COLO829 (cell line): ENCODE data around the gene TRH.

Source experiments
- DNase-seq: peaks from one replicate; pipeline ENCODE4 v3.0.0; 2012; ENCODE audit warnings: low spot score

TRH gene, protein sequence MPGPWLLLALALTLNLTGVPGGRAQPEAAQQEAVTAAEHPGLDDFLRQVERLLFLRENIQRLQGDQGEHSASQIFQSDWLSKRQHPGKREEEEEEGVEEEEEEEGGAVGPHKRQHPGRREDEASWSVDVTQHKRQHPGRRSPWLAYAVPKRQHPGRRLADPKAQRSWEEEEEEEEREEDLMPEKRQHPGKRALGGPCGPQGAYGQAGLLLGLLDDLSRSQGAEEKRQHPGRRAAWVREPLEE

DNA sequence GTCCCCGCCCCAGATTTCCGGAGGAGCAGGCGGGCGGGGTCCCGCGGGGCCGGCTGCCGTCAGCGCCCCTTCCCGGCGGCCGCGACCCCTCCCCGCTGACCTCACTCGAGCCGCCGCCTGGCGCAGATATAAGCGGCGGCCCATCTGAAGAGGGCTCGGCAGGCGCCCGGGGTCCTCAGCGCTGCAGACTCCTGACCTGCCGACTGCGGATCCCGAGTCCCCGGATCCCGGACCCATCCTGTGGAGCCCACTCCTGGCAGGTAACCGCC is at the start of gene TRH:
TRH (plus strand) TSS at position 157 of the 269 bp plus-strand sequence. CDS start 1,097 bp downstream, outside the sequence.
- DNase-seq: no peak

DNA sequence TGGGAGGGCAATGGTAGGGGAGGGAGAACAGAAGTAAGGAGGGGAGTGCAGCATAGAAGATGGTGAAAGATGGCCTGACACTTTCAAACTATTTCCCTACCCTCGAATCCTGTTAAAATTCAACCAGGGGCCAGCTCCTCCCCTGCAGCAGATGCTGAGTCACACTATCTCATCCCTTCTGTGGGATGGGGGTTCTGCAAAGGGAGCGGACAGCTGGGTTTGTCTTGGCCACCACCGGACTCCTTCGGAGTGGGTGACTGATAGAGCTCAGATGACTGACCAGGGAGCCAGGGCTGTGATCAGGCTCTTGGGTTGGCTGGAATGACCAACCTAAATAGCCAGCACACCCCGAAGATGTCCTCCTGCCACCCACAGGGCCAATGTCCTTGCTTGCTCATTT is 47.4 kb upstream of the TRH start:
- DNase-seq: no peak

DNA sequence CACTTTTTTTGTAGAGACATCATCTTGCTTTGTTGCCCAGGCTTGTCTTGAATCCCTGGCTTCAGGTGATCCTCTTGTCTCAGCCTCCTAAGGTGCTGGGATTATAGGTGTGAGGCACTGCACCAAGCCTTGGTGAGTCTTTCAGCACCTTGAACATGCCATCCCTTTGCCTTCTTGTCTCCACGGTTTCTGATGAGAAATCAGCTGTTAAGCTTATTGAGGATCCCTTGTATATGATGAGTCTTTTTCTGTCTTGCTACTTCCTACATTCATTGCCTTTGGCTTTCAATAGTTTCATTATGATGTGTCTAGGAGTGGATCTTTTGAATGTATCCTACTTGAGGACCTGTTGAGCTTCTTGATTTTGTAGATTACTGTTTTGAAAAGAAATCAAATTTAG is 45.1 kb upstream of the TRH start:
- no peak for DNase-seq

DNA sequence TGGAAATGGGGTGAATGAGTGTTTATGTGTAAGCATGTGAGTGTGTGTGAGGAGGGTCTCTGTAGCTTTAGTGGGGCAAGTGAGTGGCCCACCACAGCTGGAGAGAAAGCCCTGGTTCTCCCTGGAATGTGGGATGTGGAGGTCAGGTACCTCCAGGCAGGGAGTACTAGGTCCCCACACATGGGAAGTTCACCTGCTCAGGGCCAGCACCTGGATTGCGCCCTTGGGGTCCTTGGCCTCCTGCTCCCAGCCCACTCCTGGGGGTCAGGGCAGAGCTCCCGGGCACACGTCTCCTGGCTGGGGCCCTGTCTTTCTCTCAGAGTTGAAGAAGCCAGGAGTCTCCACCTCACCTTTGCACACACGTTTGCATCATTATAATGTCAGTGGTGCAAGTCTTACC is 41.0 kb upstream of the TRH start:
- no peak for DNase-seq

DNA sequence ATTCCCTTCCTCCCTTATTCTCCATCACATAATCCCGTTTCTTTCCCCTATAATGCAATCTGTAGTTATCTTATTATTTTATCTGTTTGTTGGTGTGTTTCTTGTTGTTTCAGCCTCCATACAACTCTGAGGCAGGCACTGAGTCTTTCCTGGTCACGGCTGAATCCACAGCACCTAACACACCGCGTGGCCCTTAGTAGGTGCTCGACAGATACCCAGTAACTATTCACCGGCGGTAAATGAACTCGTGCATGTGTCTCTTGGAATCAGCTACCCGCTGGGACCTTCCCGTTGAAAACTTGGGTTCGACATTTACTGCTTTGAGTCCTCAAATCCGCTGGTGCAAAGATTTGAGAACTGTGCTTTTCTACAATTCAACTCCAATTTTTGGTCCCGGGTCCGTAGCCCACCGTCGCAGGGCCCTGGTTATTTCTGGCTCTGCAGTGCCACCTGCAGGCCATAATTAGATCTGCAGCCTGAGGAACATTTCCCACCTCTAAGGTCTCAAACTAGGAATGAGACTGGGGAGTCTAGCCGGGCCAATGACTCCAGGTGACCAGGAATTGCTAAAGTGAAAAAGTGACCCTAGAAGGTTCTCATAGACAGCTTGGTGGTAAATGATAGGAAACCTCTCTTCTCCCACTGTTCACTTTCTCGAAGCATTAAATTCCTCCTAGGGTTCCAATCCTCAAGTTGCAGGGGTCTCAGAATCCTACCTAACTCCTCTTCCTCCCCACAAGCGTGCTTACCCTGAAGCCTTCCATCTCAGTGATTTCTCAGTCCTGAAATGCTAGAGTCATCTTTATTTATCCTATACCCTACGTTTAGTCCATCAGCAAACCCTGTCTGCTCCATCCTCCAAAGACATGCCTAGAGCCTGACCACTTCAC is 40.0 kb upstream of the TRH start:
- peak; percentile 37 for DNase-seq

DNA sequence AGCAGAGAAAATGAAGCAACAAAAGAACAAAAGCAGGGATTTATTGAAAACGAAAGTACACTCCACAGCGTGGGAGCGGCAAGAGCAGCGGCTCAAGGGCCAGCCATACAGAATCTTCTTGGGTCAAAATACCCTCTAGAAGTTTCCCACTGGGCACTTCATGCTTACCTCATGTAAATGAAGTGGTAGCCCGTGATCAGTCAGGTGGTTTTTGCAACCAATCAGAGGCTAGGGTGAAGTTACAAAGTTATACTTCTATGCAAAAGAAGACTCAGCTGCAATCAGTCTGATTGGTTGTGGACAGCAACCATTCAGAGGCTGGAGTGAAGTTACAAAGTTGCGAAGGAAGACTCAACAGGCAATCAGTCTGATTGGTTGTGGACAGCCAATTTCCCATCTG is 37.8 kb upstream of the TRH start:
- peak; percentile 51 for DNase-seq

DNA sequence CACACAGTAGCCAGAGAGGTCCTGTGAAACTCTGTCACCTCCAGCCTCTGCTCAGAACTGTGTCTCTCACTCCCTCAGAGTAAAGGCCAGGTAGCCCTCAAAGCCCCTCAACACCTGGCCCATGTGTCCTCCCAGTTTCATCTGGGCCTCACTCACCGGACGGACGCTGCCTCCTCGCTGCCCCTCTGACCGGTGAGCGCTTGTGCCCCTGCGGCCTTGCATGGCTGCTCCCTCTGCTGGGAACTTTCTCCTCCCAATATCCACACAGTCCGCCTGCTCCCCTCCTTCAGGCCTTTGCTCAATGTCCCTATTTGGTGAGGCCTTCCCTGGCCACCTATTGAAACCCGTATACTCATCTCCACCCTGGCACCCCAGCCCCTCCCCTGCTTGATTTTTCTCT is 36.8 kb upstream of the TRH start:
- no peak for DNase-seq

DNA sequence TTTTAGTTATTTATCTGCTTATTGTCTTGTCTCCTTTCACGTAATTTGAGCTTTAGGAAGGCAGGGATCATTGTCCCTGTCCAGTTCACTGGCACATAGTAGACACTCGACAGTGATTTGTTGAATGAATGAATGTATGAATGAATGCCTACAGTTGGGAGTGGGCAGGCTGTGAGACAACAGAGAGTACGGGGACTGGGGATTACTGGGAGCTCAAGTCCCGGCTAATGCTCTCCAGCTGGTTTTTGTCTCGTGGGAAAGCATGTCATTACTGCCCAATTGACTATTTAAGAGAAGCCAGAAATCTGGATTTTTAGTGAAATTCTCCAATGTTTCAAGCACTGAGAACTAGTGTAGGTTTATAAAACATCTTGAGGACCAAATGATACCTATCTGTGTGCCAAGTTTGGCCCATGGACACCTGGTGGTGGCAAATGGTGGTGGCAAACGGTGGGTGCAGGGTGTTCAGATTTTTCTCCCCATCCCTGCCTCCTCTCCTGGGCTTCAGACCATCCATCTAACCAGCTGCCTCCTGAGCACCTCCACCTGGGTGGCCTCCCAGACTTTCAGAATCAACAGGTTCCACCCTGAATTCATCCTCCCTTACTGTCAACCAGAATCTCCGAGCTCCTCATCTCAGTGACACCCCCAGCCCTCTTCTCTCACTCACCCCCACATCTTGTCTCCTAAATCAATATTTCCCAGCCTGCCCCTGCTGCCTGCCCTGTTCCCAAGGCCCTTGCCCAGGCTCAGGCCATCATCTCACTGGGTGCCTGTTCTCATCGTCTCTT is 36.2 kb upstream of the TRH start:
- no peak for DNase-seq

DNA sequence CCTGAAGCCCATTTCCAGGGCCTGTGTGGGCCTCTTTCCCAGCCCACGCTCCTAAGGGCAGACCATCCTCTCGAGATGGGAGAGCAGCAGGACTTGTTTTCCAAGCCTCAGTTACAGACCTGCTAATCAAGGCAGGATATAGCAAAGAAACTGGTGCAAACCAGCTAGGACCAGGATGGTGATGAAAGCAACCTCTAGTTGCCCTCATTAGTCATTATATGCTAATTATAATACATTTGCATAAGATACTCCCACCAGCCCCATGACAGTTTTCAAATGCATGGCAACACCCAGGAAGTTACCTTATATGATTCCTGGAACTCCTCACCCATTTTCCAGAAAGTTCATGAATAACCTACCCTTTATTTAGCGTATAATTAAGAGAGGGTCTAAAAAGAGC is 34.4 kb upstream of the TRH start:
- DNase-seq: no peak

DNA sequence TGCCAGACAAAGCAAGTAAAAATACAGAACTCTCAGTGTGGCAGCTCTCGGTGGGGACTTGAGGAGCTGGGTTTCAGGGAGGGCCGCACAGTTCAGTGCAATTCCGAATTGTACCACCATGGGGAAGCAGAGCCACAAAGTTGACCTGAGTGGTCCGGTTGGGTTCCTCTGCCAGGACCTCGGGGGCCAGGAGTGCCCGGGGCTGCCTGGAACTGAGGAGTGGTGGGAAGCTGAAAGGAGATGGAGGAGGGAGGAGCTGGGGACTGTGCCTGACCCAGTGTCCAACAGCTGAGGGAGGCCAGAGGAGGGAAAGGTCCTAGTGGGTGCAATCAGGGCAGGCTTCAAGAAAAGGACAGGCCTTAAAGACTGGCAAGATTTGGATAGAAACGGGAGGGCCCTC is 32.2 kb upstream of the TRH start:
- DNase-seq: peak; percentile 25

DNA sequence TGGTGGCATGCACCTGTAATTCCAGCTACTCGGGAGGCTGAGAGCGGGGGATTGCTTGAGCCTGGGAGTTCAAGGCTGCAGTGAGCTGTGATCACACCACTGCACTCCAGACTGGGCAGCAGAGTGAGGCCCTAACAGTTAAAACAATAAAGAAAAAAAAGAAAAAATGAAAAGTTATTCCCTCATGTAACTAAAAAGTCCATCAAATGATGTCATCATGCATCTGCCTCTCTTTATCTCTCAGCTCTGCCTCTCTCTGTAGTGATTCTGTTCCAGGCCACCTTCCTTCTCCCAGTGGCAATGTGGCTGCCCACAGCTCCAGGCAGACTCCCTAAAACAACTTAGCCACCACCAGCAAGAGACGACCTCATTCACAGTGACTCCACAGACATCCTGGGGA is 31.5 kb upstream of the TRH start:
- DNase-seq: no peak

DNA sequence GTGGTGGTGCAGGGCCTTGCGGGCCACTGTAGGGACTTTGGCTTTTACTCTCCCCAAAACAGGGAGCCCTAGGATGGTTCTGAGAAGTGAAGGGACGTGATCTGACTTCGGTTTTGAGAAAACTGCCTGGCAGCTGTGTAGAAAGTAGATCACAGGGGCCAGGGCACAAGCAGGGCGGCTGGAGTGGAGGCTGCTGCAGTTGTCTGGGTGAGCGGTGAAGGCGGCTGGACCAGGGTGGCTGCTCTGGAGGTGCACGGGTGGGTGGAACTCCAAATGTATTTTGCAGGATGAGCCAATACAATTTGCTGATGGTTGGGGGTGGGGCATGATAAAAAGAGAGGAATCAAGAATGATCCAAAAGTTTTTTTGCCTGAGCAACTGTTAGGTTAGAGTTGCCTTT is 29.8 kb upstream of the TRH start:
- no peak for DNase-seq

DNA sequence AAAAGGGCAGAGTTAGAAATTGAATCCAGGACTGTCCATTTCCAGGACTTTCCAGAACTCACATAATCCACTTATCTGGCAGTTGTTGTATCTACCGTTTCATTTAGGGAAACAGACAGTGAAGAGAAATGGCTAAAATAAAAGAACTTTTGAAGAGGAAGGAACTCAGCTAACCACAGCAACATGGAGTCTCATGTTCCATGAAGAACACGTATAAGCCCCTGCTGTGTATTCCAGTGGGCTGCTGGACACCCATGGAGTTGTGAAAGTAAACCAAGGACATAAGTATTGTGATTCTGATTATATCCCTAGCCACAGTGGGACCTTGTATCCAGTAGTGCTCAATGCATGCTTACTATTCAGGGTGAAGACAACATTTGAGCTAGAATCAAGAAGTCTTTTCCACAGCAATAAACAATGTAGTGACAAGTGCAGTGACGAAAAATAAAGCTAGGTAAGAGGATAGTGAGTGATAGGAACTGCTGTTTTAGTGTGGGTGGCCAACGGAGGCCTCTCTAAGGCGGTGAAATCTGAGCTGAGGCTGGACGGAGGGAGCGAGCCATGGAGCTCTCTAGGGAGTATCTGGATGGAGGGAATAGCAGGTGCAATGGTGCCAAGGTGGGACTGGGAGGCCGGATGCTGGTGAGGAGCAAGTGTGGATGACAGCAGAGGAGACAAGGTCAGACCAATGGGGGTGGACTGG is 26.8 kb upstream of the TRH start:
- DNase-seq: no peak

DNA sequence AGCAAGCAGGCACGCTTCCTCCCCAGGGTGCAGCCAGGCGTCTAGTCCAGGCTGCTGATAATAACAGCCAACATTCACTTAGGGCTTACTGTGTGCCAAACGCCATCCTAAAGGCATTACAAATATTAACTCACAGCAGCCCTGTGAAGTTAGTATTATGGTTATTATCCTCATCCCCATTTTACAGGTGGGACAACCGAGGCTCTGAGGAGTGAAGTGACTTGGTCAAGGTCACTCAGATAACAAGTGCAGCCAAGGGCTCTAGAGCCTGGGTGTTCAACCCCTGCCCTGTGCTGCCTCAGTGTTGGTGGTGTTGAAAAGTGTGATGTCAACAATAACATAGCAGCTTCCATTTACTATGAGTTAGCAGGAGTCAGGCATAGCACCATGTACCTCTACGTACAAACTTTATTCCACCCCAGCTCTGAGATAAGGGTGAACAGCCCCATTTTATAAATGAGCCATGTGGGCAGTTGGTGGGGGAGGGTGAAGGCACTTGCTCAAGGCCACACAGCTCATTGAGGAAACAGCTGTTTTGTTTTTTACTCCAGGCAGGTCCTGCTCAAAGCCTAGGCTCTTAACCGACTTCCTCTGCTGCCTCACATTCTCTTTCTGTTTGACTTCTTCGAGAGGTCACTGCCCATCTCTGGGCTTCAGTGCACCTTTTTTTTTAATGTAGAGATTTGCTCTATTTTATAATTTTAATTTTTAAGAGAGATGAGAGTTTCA is 24.0 kb upstream of the TRH start:
- DNase-seq: no peak

DNA sequence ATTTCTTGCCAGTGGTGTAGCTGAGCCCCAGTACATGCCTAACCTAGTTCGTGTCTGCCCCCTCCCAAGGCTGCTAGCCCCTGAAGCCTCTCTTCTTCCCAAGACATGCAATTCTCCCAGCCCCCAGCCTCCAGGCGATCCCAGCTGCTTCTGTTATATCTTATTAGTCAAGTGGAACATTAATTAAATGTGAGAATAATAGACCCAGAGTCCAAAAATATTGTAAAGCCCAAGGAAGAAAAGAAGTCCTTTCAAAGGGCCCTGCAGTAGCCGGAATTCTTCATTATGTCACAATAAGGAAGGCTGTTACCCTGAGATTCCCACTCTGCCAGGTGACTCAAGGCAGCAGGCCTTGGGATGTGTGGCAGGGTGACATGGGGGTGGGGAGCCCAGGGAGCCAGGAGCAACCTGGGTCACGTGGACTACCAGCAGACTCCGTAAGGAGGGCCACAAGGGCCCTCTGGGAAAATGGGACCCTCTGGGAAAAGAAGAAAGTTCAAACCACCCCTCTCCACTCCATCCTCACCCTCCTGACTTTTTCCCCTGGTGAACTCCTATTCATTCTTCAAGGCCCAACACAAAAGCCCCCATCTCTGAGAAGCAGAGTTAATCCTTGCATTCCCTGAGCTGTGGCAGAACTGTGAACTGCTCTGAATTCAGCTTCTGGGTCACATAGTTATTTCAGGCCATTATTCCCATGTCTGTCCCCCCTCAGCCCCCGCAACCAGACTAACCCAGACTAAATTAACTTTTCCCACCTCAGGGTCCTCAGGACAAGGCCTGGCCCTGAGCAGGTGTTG is 21.8 kb upstream of the TRH start:
- DNase-seq: no peak

DNA sequence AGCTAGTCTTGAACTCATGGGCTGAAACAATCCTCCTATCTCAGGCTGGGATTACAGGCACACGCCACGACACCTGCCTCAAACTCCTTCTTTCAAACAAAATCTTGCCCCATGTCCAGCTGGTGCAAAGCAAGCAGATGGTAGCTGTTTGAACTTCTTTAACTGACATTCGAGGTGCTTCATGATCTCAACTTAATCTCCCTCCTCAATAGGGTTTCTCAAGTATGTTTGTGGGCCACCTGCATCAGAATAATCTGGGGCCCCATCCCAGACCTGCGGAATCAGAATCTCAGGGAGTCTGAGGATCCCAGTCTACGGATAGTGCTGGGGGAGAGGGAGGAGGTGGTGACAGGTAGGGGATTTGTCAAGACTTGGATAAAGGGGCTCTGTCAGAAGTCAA is 20.9 kb upstream of the TRH start:
- no peak for DNase-seq

DNA sequence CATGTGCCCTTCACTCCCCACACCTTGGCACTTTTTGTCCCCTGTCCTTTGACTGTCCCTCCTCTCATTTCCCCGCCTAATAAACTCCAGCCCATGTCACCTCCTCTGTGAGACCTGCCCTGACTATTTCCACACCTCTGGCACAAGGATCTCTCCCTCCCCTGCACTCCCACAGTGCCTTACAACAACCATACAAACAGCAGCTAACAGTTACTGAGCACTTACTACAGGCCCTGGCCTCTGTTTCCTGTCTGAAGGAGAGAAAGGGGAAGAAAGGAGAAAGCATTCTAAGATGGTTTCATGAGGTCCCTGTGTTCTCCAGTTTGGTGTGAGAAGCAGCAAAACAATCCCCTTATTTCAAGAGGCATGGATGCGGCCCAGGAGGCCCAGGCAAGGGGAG is 20.0 kb upstream of the TRH start:
- no peak for DNase-seq

DNA sequence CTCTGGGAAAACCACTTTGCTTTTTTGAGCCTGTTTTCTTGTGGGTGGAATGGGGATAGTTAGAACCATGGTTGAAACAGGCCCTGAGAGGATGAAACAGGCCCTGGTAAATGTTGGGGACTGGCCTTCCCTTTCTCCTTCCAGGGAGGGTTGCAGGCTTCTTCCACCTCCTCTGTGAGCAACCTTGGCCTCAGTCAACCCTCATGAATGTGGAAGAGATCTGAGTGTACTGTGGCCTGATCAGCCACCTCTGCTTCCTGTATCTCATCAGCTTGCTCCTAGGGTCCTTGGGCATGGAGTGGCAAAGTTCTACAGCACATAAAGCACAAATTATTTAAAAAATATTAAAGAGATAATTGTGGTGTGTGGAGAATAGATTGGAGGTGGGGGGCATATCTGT is 17.6 kb upstream of the TRH start:
- no peak for DNase-seq

DNA sequence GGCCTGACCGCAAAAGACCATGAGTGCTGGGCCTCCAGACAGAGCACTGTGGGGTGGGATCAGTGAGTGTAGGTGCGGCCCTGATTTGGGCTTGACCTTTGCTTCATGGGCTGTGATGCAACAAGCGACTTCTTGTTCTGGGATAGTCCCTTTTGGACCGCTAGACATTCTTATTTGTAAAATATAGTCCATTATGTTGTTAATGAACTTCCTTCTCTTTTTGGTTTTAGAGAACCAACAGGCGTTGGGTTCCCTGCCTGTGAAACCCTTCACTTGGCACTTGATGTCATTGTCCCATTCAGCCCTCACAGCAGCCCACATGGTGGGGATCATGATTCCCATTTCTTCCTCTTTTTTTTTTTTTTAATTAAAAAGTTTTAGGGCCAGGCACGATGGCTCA is 15.8 kb upstream of the TRH start:
- no peak for DNase-seq

DNA sequence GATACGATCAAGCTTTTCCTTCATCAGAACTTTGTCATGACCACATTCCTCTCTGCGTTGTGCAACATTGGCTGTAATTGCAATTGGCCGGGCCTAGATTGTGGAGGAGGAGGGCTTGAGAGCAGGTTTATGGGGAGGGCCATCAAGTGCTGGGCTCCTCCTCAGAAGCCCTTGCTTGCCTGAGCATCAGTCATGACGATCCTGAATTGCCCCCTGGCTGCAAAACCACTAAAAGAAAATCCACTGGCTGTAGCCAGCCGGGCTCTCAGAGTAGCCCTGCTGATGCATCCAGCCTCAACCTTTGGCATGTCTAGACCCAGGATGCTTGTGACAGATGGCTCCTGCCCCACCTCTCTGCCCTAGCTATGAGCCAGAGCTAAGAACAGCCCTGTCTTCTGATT is 13.4 kb upstream of the TRH start:
- no peak for DNase-seq

DNA sequence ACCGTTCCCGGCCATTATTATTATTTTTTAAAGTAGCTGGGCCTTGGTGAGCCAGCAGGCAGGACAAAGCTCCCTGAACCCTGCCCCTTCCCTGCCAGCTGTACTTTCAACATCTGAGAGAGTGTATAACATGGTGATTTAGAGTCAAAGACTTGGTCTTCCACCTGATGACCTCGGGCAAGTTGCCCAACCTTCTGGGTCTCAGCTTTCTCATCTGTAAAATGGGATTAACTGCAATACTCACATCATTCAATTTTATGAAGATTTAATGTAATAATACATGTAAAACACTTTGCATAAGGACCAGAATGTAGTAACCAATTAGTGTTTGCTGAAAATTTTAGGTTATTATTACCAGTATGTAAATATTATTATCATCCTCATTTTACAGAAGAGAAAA is 11.9 kb upstream of the TRH start:
- DNase-seq: no peak
